AG09309 (cell line): ENCODE measurements around the gene PHLDA2.

Experiments used
- DNase-seq: peaks from one replicate; pipeline ENCODE4 v3.0.0-alpha.2; 2010; ENCODE audit warnings: low read depth
- H3K4me3 ChIP-seq: 2 replicates; pipeline ENCODE4 v1.5.1; 2011; ENCODE audit warnings: mild to moderate bottlenecking, low read depth, low read length, moderate library complexity; ENCODE audit not compliant: control insufficient read depth
- CTCF ChIP-seq: IDR thresholded peaks from 2 replicates; pipeline ENCODE4 v1.5.1; 2011; ENCODE audit warnings: mild to moderate bottlenecking, low read depth, low read length, inconsistent platforms; ENCODE audit not compliant: insufficient read depth, control insufficient read depth; ENCODE audit errors: missing control alignments

Gene PHLDA2

GRCh38 chr11:2947744-2948143 is 18.5 kb upstream of the PHLDA2 start:
- no peak for TF ChIP-seq CTCF
- DNase-seq, result no peak
- H3K4me3 ChIP-seq, result no peak overlapping the region

- TF ChIP-seq CTCF, result no peak
- no peak for DNase-seq
- no peak overlapping the region for H3K4me3 ChIP-seq
These were observed 16.6 kb upstream of the PHLDA2 start for GRCh38 chr11:2945757-2946287.

GRCh38 chr11:2945031-2945756 is 16.0 kb upstream of the PHLDA2 start:
- no peak for TF ChIP-seq CTCF

GRCh38 chr11:2944530-2944929 is 15.3 kb upstream of the PHLDA2 start:
- DNase-seq, result no peak
- no peak for TF ChIP-seq CTCF
- no peak overlapping the region for H3K4me3 ChIP-seq

More at GRCh38 chr11:2945031-2945756, 16.0 kb upstream of the PHLDA2 start:
- DNase-seq, result peak; percentile 60
- H3K4me3 ChIP-seq, result peak overlapping the region; percentile 1

GRCh38 chr11:2943711-2944118 is 14.5 kb upstream of the PHLDA2 start:
- DNase-seq, result no peak
- no peak for TF ChIP-seq CTCF
- no peak overlapping the region for H3K4me3 ChIP-seq

- DNase-seq, result no peak
- TF ChIP-seq CTCF, result no peak
- H3K4me3 ChIP-seq, result no peak overlapping the region
These were observed 13.9 kb upstream of the PHLDA2 start for GRCh38 chr11:2942872-2943710.
